ENCODE results near the gene LRRFIP1.

LRRFIP1 gene

GRCh38 chr2:237691029-237691907 is 63.9 kb downstream of the LRRFIP1 start:
- DNase-seq = peak; percentile 51

- peak; percentile 94 for DNase-seq
Observed at GRCh38 chr2:237691908-237692600, 64.7 kb downstream of the LRRFIP1 start.

GRCh38 chr2:237692601-237693290 is 65.4 kb downstream of the LRRFIP1 start:
- DNase-seq = peak; percentile 48

GRCh38 chr2:237693291-237693994 is 66.1 kb downstream of the LRRFIP1 start:
- no peak for DNase-seq

- DNase-seq = no peak
Observed at GRCh38 chr2:237694415-237695194, 67.2 kb downstream of the LRRFIP1 start.

- DNase-seq = no peak
Observed at GRCh38 chr2:237695201-237695780, 67.9 kb downstream of the LRRFIP1 start.

GRCh38 chr2:237696461-237696860 is 69.1 kb downstream of the LRRFIP1 start:
- no peak for DNase-seq

GRCh38 chr2:237697586-237698357 is 70.4 kb downstream of the LRRFIP1 start:
- DNase-seq = no peak

GRCh38 chr2:237698358-237698694 is 70.9 kb downstream of the LRRFIP1 start:
- no peak for DNase-seq

- no peak for DNase-seq
Observed at GRCh38 chr2:237699870-237700511, 72.6 kb downstream of the LRRFIP1 start.

GRCh38 chr2:237700512-237701032 is 73.2 kb downstream of the LRRFIP1 start:
- DNase-seq = peak; percentile 86

GRCh38 chr2:237701033-237701858 is 73.9 kb downstream of the LRRFIP1 start:
- no peak for DNase-seq

- no peak for DNase-seq
Observed at GRCh38 chr2:237701859-237702390, 74.5 kb downstream of the LRRFIP1 start.

- no peak for DNase-seq
Observed at GRCh38 chr2:237702441-237703391, 75.3 kb downstream of the LRRFIP1 start.

- no peak for DNase-seq
Observed at GRCh38 chr2:237704501-237705434, 77.4 kb downstream of the LRRFIP1 start.

GRCh38 chr2:237706257-237706656 is 78.9 kb downstream of the LRRFIP1 start:
- no peak for DNase-seq

- DNase-seq = no peak
Observed at GRCh38 chr2:237708065-237708398, 80.6 kb downstream of the LRRFIP1 start.
